Measurements from ENCODE around the gene EPB41L5.

DNA sequence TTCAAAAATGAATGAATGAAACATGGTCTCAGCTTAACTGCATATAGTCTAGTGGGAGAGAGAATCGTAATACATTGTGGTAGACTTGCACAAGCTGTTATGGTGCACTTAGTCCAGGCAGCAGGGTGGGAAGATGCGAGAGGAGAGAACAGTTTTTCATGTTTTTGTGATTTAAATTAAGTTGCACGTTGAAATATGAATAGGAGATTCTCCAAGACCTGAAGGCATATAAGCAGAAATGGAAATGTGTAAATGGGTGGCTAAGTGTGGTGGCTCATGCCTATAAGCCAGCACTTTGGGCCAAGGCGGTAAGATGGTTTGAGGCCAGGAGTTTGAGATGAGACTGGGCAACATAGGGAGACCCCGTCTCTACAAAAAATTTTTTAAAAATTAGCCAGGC lies 149.8 kb downstream of the EPB41L5 start:
- TF ChIP-seq, protein P1, sequence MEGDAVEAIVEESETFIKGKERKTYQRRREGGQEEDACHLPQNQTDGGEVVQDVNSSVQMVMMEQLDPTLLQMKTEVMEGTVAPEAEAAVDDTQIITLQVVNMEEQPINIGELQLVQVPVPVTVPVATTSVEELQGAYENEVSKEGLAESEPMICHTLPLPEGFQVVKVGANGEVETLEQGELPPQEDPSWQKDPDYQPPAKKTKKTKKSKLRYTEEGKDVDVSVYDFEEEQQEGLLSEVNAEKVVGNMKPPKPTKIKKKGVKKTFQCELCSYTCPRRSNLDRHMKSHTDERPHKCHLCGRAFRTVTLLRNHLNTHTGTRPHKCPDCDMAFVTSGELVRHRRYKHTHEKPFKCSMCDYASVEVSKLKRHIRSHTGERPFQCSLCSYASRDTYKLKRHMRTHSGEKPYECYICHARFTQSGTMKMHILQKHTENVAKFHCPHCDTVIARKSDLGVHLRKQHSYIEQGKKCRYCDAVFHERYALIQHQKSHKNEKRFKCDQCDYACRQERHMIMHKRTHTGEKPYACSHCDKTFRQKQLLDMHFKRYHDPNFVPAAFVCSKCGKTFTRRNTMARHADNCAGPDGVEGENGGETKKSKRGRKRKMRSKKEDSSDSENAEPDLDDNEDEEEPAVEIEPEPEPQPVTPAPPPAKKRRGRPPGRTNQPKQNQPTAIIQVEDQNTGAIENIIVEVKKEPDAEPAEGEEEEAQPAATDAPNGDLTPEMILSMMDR (IDR thresholded peaks at IDR 0.05; ENCODE audit: low read length), result no peak
- TF ChIP-seq EZH2phosphoT487 (IDR thresholded peaks at IDR 0.05; ENCODE audit: low read length), result no peak
